Hepatic stellate cell (primary cell): ENCODE measurements around the gene SLC12A6.
"Not testable (repeated sequence)": the region's sequence is repeated elsewhere in the genome, so short reads cannot be mapped to it uniquely, and the experiment has no call there.

Experiments used
- DNase-seq: peaks from one replicate; pipeline ENCODE4 v3.0.0; 2011; ENCODE audit warnings: low spot score

The SLC12A6 gene

GRCh38 chr15:34337557-34338306 lies at the start of gene SLC12A6:
SLC12A6 (minus strand) TSS chr15:34337781; CDS start chr15:34336680, 1,101 bp downstream.
- peak; percentile 92 for DNase-seq

- DNase-seq, result not testable (repeated sequence)
These were observed 44.4 kb upstream of the SLC12A6 start for GRCh38 chr15:34381829-34382521.

GRCh38 chr15:34380491-34380890 lies 42.9 kb upstream of the SLC12A6 start:
- not testable (repeated sequence) for DNase-seq

- DNase-seq, result no peak
These were observed 39.3 kb upstream of the SLC12A6 start for GRCh38 chr15:34376856-34377255.

- DNase-seq, result not testable (repeated sequence)
These were observed 38.0 kb upstream of the SLC12A6 start for GRCh38 chr15:34375541-34375940.

GRCh38 chr15:34374816-34375215 lies 37.2 kb upstream of the SLC12A6 start:
- no peak for DNase-seq

- DNase-seq, result no peak
These were observed 36.4 kb upstream of the SLC12A6 start for GRCh38 chr15:34373951-34374350.

GRCh38 chr15:34370643-34371042 lies 33.1 kb upstream of the SLC12A6 start:
- DNase-seq, result no peak

GRCh38 chr15:34370129-34370528 lies 32.5 kb upstream of the SLC12A6 start:
- no peak for DNase-seq

- peak; percentile 90 for DNase-seq
These were observed 29.8 kb upstream of the SLC12A6 start, which contains the start of gene LPCAT4 for GRCh38 chr15:34367101-34368081. LPCAT4 (minus strand) TSS chr15:34367196; CDS start chr15:34367100, 96 bp downstream.

GRCh38 chr15:34366271-34367065 lies 28.9 kb upstream of the SLC12A6 start:
- DNase-seq, result peak; percentile 60

- peak; percentile 16 for DNase-seq
These were observed 28.3 kb upstream of the SLC12A6 start for GRCh38 chr15:34365836-34366235.

- no peak for DNase-seq
These were observed 27.7 kb upstream of the SLC12A6 start for GRCh38 chr15:34365091-34365825.

- no peak for DNase-seq
These were observed 26.5 kb upstream of the SLC12A6 start for GRCh38 chr15:34364041-34364440.

- DNase-seq, result no peak
These were observed 24.6 kb upstream of the SLC12A6 start for GRCh38 chr15:34362047-34362773.

GRCh38 chr15:34361278-34361677 lies 23.7 kb upstream of the SLC12A6 start:
- DNase-seq, result no peak

GRCh38 chr15:34360298-34360697 lies 22.7 kb upstream of the SLC12A6 start:
- no peak for DNase-seq

- DNase-seq, result no peak
These were observed 21.8 kb upstream of the SLC12A6 start for GRCh38 chr15:34359416-34359815.

GRCh38 chr15:34358948-34359347 lies 21.4 kb upstream of the SLC12A6 start:
- no peak for DNase-seq

GRCh38 chr15:34358367-34358766 lies 20.8 kb upstream of the SLC12A6 start:
- peak; percentile 43 for DNase-seq
